ENCODE results near the gene LGALS3.
A peak's percentile ranks its signal among the peaks of the same experiment; 100 is the strongest.
"Not testable (repeated sequence)": the region's sequence is repeated elsewhere in the genome, so short reads cannot be mapped to it uniquely, and the experiment has no call there.

The LGALS3 gene

DNA sequence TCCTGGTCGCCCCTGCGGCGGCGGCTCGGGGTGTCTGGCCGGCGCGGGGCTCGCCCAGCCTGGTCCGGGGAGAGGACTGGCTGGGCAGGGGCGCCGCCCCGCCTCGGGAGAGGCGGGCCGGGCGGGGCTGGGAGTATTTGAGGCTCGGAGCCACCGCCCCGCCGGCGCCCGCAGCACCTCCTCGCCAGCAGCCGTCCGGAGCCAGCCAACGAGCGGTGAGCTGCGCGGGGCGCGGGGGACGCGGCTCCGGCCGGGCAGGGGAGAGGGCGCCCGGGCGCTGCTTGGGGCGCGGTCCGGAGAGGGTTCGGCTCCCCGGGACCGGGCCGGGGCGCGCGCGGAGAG is at the start of gene LGALS3:
Gene LGALS3 (plus strand): TSS at position 167 of the 342 bp plus-strand sequence. CDS start 8,122 bp downstream, outside the sequence.
- DNase-seq: no peak

DNA sequence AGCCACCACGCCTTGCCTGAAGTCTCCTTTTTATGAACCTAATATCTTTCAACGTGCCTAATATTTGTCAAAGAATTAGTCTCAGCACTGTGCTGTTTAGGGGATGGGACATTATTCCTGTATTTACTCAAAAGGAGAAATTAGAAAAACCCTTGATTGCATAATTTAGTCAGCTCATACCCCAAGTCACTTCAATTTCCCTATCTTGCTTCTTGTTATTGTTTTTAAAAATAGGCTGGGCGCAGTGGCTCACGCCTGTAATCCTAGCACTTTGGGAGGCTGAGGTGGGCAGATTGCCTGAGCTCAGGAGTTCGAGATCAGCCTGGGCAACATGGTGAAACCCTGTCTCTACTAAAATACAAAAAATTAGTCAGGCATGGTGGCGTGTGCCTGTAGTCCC is 49.1 kb upstream of the LGALS3 start:
- not testable (repeated sequence) for DNase-seq

DNA sequence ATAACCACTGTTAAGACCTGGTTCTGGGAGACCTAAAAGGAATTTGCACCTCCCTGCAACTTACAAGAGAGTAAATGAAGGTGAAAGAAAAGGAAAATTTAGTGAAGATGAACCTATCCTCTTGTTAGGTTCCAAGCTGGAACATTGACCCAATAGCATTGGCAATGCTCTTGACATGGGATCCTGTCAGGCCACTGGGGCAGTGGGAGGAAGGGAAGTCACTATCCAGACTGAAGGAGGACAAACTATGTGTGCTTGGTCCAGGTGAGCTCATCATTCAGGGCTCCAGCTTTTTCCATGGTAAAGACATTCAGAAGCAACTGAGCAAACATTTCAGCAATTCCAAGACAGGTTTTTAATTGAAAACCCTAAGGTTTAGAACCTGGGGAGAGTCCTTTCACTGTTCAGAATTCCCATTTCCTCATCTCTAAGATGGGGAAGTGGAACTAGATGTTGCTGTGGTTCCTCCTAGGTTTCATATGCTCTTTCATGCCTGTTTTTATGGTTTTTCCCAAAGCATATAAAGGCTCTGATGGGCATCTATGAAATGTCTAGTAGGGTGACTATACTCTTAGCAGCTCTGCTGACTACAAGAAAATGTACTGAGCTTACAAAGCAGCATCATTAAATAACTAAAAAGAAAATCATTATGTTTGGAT is 44.5 kb upstream of the LGALS3 start:
- no peak for DNase-seq

DNA sequence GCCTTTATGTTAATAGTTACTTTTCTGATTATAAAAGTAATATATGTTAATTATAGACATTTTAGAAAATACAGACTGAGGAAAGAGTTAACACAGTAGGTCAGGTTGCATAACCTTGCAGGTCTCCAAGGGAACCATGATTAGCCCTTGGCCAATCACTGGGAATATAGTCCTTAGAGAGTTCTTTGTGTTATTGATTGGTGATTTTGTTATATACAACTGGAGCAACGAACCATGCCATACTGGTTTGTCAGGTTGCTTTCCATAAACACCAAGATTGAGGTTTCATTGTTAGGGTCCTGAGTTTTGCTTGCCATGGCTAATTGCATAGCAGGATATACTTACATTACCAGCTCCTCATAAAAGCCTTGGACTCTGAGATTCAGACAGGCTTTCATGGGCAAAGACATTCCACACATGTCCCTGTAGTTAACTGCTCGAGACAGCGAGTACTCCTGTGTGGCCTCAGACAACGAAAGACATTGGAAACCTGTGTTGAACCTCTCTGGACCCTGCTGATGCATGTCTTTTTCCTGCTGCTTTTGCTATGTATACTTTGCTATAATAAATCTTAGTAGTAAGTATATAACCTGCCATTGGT is 43.9 kb upstream of the LGALS3 start:
- DNase-seq: no peak

DNA sequence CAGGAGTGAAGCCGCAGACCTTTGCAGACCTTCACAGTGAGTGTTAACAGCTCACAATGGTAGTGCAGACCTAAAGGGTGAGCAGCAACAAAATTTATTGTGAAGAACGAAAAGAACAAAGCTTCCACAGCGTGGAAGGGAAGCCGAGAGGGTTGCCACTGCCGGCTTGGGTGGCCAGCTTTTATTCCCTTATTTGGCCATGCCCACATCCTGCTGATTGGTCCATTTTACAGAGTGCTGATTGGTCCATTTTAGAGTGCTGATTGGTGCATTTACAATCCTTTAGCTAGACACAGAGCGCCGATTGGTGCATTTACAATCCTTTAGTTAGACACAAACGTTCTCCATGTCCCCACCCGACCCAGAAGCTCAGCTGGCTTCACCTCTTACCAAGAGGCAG is 42.1 kb upstream of the LGALS3 start:
- DNase-seq: no peak

DNA sequence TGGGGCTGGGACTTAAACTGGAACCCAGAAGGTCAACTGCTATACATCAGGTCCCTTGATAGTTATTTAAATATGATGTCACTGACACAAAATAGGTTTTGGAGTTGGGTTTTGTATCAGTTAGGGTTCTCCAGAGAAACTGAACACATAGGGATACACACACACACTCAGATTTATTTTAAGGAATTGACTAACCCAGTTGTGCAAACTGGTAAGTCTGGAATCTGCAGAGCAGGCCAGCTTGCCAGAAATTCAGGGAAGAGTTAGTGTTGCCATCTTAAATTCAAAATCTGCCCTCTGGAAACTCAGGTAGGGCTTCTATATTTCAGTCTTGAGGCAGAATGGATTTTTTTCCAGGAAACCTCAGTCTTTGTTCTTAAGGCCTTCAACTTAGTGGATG is 40.7 kb upstream of the LGALS3 start:
- no peak for DNase-seq

DNA sequence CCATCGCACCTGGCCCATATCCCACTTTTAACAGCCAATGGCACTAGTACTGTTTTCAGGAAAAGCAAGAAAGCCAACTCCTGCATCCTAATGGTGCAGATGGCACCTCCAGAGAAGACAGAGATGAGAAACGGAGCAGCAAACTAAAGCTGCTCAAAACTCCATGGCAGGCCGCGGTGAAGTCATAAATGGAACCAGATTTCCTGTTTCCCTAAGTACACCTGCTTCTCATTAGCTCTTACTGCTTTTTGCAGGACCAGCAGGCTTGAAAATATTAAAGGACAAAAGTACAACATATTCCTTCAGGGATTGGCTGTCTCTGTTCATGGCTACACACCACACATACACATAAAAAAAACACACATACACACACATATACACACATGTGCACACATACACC is 36.7 kb upstream of the LGALS3 start:
- DNase-seq: no peak

DNA sequence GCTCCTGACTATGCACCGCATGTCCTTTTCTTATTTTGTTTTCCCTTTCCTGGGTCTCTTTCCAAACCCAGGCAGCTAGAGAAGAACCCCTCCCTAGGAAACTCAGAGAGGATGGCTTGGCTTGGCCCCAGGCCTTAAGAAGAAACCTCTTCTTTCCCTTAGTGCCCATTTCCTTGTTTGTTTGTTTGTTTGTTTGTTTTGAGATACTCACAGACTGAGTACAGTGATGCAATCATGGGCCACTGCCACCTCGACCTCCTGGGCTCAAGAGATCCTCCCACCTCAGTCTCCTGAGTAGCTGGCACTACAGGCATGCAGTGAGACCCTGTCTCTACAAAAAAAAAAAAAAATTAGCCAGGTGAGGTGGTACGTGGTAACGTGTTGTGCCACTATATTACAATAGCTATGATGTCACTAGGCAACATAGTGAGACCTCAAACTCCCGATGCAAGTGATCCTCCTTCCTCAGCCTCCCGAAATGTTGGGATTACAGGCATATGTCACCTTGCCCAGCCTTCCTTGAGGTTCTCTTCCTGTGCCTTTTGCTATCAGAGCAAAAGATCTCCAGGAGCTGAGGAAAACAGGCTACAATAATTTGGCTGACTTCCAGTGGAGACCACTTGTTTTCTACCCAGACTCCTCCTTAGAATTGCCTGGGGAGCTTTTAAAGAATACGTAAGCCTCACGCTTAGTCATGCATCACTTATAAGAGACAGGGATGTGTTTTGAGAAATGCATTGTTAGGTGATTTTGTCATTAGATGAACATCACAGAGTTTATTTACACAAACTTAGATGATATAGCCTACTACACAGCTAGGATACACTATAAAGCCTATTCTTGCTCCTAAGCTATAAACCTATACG is 34.5 kb upstream of the LGALS3 start:
- DNase-seq: no peak

DNA sequence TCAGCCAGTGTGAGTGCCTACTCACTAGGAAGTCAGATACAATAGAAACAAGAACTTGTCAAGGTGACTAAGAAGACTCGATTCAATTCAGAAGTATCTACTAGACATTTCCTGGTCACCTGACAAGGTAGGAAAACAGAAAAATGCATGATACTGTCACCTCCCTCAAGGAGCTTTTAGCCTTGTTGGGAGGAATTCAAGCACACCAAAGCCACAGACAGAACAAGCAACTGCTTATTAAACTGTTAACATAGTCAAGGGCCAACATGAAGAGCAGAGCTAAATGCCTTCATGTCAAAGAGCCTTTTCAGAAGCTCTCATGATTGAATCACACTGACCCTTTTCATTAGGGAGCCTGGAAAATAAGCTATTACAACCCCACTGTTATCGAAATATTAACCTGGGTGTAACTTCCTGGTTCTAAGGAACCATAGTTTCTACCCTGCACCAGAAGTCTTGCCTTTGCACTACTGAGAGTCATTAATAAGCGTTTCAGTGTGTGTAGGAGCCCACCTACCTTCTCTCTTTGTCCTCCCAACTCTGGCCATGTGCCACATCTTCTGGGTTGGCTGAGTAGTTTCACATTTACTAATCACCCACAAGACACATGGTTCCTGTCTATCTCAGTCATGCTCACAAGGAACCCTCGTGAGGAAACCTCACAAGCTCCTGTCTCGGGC is 31.0 kb upstream of the LGALS3 start:
- no peak for DNase-seq

DNA sequence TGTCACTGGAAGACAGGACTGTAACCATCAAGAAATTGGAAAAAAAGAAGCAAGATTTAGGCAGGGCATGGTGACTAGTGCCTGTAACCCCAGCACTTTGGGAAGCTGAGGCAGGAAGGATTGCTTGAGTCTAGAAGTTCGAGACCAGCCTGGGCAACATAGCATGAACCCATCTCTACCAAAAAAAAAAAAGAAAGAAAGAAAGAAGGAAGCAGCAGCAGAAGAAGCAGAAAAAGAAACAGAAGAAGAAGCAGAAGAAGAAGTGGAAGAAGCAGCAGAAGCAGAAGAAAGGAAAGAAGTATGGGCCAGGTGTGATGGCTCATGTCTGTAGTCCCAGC is 30.5 kb upstream of the LGALS3 start:
- no peak for DNase-seq

DNA sequence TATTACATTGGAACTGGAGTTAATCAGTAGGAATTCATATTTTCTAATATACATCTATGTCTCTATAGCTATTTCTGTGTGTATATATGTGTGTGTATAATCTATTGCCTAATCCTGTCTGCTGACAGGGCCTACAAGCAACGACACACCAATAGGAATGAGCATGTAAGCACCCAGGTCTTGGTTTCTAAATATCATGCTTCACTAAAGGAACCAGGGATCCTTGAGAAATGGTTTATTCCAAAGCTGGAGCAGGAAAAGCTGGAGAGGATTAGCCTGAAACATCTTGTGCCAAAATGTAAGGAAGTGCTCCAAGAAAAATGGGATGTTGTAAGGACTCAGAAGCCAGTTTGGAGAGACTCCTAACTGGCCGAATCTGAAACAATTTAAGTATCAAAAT is 29.3 kb upstream of the LGALS3 start:
- no peak for DNase-seq

DNA sequence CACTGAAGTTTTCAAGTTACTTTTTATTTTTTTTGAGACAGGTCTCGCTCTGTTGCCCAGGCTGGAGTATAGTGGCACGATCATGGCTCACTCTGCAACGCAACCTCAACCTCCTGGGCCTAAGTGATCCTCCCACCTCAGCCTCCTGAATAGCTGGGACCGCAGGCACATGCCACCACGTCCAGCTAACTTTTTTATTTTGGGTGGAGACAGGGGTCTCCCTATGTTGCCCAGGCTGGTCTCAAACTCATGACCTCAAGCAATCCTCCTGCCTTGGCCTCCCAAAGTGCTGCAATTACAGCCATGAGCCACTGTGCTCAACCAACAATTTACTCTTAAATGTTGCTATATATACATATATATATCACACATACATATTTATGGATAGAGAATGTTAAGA is 27.4 kb upstream of the LGALS3 start:
- DNase-seq: no peak

DNA sequence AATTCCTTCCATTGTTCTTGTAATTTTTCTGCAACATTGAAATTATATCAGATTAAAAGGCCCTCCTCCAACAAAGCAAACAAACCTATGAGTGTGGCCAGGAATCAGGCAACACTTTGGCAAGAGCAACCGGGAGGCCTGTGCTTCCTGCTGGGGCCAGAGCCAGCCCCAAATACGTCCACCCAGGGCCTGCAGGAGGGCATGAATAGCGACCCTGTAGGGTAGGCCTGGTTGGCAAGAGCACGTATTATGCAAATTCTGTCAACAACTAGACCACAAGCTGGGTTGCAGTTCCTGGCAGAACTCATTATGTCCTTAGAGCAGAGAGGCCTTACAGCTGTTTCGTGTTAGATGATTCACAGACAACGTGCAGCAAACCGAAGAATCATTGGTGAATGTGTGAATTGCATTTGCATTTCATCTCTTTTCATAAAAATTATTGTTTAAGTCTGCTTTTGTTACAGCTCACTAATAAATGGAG is 26.9 kb upstream of the LGALS3 start:
- DNase-seq: peak; percentile 94

DNA sequence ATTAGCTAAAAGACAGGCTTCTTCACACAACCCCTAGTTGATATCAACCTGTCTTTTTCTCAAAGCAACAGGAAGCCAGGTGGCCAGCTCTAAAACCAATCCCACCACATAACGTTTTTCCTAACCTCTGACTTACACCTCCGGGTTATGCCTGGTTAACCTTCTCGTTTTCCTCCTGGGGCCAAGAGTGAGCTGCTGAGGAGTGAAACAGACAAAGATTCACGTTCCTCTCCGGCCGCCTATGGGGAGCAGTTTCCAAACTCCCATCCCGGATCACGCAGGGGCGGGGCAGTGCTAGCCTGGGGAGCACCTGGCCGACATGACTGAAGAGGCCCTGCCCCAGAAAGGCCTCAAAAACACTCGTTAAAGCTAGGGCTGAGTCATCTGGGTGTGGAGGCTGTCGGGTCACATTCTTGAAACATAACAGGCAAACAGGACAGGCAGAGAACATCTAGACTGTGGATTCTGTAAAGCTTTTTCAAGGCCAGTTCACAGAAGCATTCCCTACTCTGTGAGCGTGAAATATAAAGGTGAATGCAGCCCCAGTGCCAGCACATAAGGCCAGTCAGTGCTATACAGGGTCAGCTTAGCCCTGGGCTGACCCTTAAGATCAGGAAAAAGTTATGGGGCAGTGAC is 25.9 kb upstream of the LGALS3 start:
- DNase-seq: no peak

DNA sequence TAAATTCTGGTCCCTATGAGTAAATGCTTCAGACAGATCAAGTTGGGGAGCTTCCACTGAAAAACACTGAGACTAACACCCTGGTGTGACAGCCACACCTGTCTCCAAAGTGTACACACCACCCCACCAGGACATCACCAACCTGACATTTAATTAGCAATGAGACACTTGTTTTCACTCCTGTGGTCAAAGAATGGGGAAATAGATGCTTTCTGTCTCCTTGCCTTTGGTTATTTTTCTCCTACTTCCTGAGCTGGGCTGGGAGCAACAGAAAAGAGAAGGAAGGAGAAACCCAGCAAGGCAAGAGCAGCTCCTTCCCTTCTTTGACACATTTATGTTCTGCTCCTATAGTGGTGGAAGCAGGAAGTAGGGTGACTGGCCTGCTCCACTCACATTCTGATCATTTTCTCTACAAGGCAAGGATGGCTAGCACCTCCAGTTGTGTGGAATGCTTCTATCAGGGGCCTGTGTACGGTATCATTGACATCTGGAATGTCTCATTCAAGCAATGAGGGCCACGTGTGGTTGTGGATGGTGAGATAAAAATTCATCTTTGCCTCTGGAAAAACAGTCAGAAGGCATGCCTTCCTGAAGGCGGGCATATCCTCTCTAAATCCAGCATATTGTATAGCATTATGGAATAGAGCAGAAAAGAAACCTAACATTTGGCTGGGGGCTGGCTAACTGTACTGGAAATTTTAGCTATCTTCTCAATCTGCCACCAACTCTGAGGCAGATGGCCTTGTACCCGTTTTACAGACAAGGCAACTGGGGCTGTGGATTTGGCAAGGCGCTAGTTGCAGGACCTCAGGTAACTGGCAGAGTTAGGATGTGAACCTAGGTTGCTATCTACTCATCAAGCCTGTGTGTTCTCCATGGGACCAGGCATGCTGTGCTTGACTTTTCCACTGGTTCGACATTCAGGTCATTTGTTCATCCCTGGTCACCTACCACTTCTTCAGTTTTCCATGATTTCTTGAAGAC is 24.8 kb upstream of the LGALS3 start:
- DNase-seq: no peak

DNA sequence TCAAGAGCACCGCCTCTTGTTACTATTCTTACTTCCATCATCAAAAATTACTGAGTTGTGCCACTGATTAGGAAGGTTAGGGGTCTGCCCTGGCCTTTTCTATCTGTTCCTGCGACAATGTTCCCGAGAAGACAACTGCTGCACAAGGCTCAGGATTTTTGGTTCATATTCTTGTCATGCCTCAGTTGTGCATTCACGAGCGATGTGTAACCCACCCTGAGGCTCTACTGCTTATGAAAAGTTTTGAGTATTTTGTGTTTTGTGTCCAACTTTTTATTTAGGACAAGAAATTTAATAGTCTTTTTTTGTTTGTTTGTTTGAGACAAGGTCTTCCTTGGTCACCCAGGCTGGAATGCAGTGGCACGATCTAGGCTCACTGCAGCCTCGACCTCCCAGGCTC is 23.1 kb upstream of the LGALS3 start:
- no peak for DNase-seq

DNA sequence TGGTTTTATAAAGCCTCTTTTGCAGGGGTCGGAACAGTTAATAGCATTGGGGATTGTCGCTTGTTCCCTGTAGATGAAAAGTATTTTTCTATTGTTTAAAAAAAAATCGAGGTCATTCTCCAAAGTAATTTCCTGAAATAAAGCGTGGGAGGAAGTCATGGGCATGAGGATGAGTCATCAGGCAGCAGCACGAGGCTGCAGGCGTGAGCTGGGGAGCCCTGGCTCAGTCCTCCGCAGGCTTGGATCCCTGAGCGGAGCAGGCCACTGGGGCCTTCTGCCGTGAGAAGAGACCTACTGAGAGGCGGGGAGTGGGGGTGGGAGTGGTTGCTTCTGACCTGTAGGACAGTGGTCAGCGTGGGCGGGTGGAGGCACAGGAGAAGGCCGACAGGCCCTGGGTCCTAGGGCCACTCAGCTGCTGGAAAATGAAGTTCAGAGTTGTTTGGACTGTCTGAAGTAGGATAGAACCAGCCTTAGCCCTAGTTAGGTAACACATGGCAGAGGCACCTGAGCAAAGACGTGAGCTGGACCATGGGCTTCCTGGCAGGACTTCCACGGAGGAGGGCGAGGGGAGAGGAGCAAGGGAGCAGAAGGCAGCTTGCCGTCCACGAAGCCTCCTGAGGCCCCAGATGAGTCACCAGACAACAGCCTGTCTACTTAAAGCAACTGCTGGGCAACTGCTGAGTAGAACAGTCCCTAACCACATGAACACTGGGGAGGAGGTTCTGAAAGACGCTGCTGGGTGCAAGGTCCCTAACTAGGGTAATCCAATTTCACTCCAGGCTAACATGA is 21.1 kb upstream of the LGALS3 start:
- no peak for DNase-seq

DNA sequence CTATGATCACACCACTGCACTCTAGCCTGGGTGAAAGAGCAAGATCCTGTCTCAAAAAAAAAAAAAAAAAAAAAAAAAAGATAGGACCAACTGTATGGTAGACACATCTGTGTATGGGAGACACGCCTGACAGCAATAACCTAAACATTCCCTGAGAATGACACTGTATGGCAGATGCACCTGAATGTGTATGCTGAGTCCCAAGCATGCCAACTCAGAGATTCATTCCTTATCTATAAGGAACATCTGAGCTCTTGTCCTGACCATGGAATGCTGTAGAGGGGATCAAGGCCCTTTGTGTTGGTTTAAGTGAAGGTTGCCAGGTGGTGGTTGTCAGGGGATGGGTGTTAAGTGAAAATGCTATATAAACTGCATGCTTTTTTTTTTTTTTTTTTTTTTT is 19.2 kb upstream of the LGALS3 start:
- no peak for DNase-seq

DNA sequence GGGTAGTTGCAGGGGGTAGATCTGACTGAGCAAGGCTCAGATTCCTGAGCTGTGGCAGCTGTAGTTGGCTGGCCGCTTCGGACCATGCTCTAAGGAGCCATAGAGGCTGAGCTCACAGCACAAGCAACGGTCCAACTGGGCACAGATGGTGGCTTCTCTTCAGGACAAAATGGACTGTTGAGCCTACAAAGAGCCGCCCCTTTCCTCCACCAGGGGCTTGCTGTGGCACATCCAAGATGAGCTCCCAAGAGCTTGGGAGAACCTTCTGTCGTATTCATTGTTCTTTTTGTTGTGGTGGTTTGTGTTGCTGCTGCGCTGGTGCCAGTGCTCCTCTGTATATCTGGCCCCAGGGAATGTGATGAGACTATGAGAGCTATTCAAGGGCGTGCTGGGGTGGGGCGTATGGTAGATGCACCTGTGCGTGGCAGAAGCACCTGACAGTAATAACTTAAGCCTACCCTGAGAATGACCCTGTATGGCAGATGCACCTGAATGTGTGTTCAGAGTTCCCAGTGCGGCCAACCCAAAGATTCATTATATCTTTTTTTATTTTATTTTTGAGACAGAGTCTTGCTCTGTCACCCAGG is 17.8 kb upstream of the LGALS3 start:
- DNase-seq: no peak

DNA sequence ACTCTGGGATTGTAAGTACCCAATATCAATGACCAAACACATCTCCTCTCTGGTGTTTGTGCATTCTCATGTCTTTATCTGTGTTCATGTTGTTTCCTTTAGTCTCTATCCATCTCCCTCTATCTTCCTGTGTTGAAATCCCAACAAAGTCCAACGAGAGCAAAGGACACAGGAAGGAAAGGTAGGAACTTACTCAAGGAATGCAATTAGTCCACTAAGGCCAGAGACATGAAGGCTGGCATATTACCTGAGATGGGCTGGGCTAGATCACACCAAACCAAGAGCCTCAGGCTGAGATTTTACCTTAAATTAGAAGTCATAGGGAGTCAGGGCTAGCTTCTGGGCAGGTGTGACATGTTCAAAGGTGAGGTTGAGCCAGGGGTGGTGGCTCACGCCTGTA is 14.3 kb upstream of the LGALS3 start:
- no peak for DNase-seq

DNA sequence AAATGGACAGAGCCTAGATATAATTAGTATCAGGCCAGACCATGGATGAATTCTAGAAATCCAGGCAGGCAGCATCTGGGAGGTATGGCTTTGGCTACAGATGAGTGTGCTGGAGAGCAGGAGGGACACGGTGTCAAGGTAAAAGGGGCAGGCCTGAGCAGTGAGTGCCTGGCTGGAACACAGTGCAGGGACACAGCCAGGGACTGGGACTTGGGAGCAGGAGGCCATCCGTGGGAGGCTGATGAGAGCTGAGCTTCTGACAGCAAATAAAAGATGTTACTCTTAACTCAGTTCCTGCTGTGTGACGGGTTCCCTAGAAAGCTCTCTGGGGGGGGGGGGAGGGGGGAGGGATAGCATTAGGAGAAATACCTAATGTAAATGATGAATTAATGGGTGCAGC is 13.6 kb upstream of the LGALS3 start:
- DNase-seq: no peak
